HG03064 (cell line): ENCODE results near the gene BRAP.
A peak's percentile ranks its signal among the peaks of the same experiment; 100 is the strongest.
"Not testable (repeated sequence)": the region's sequence is repeated elsewhere in the genome, so short reads cannot be mapped to it uniquely, and the experiment has no call there.

Source experiments
- ATAC-seq: cut with Tn5 transposase; IDR thresholded peaks from one replicate; pipeline ENCODE4 v1.9.1; 2021; ENCODE audit warnings: low read depth; ENCODE audit not compliant: unreplicated experiment

The BRAP gene, protein sequence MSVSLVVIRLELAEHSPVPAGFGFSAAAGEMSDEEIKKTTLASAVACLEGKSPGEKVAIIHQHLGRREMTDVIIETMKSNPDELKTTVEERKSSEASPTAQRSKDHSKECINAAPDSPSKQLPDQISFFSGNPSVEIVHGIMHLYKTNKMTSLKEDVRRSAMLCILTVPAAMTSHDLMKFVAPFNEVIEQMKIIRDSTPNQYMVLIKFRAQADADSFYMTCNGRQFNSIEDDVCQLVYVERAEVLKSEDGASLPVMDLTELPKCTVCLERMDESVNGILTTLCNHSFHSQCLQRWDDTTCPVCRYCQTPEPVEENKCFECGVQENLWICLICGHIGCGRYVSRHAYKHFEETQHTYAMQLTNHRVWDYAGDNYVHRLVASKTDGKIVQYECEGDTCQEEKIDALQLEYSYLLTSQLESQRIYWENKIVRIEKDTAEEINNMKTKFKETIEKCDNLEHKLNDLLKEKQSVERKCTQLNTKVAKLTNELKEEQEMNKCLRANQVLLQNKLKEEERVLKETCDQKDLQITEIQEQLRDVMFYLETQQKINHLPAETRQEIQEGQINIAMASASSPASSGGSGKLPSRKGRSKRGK

DNA sequence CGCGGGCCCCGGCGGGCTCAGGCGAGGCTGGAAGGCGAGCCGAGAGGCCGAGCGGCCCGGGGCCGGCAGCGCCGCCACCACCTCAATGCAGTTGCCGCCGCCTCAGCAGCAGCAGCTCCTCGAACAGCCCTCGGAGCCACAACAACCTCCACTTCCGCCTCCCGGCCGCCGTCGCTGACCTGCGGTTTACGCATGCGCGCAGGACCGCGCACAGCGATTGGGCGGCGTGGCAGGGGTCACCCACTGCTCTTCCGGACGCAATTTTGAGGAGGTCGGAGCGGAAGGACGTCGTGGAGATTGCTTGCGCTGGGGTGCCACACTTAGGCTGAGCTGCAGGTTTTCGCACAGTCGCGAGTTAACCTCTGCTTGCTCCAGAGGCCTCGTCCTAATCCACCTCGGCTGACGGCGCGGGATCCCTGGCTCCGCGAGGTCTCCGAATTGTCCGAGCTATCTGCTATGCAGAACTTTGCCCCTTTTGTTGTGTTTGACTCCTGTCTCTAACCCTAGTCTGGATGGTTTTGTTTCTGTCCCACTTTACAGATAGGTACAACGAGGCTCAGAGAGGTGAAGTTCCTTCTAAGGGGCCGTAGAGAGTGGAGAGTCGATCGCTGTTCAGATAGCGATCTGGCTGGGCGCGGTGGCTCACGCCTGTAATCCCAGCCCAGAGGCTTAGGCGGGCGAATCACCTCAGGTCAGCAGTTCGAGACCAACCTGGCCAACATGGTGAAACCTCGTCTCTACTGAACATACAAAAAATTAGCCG, at the start of gene BRAP, which contains the start of gene ACAD10:
Gene BRAP, minus strand, starts transcription at position 146 of the 763 bp plus-strand sequence. CDS start 164 bp downstream, outside the sequence.
Gene ACAD10, plus strand, starts transcription at position 243 of the 763 bp plus-strand sequence. CDS start 6,657 bp downstream, outside the sequence.
- ATAC-seq: peak; percentile 85

- ATAC-seq: no peak
Observed at GRCh38 chr12:111733340-111733915, 47.7 kb upstream of the BRAP start.

- ATAC-seq: no peak
Observed at GRCh38 chr12:111732786-111733185, 47.0 kb upstream of the BRAP start.

- ATAC-seq: no peak
Observed at GRCh38 chr12:111730420-111730819, 44.7 kb upstream of the BRAP start.

DNA sequence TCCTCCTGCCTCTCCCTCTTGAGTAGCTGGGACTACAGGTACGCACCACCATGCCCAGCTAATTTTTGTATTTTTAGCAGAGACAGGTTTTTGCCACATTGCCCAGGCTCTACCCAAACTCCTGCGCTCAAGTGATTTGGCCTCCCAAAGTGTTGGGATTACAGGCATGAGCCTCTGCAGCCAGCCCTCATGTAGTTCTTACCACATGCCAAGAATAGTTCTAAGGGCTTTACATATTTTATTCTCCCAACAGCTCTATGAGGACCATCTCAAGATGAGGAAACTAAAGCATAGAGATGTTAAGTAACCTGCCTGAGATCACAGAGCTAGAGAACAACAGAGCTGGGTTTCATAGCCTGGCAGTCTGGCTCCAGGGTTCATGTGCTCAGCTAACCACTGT, 43.0 kb upstream of the BRAP start:
- ATAC-seq: no peak

DNA sequence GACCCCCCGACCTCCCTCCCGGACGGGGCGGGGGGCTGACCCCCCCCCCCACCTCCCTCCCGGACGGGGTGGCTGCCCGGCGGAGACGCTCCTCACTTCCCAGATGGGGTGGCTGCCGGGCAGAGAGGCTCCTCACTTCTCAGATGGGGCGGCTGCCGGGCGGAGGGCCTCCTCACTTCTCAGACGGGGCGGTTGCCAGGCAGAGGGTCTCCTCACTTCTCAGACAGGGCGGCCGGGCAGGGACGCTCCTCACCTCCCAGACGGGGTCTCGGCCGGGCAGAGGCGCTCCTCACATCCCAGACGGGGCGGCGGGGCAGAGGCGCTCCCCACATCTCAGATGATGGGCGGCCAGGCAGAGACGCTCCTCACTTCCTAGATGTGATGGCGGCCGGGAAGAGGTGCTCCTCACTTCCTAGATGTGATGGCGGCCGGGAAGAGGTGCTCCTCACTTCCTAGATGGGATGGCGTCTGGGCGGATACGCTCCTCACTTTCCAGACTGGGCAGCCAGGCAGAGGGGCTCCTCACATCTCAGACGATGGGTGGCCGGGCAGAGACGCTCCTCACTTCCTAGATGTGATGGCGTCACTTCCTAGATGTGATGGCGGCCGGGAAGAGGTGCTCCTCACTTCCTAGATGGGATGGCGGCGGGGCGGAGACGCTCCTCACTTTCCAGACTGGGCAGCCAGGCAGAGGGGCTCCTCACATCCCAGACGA, 38.0 kb upstream of the BRAP start:
- ATAC-seq: not testable (repeated sequence)

DNA sequence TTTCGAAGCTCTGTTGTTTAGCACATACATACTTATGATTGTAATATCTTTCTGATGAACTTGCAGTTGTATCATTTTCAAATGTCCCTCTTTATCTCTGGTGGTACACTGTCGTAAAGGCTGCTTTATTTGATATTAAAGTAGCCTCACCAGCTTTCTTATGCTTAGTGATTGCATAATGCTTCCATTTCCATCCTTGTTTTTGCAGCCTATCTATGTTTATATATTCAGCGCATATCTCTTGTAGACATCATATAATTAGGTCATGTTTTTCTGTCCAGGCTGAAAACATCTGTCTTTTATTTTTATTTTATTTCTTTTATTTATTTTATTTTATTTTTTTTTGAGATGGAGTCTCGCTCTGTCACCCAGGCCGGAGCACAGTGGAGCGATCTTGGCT, 34.7 kb upstream of the BRAP start:
- ATAC-seq: no peak

DNA sequence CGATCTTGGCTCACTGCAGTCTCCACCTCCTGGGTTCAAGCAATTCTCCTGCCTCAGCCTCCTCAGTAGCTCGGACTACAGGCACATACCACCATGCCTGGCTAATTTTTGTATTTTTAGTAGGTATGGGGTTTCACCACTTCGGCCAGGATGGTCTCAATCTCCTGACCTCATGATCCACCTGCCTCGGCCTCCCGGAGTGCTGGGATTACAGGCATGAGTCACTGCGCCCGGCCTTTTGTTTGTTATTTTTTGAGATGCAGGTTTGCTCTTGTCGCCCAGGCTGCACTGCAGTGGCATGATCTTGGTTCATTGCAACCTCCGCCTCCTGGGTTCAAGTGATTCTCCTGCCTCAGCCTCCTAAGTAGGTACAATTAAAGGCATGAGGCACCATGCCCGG, 33.6 kb upstream of the BRAP start:
- not testable (repeated sequence) for ATAC-seq

DNA sequence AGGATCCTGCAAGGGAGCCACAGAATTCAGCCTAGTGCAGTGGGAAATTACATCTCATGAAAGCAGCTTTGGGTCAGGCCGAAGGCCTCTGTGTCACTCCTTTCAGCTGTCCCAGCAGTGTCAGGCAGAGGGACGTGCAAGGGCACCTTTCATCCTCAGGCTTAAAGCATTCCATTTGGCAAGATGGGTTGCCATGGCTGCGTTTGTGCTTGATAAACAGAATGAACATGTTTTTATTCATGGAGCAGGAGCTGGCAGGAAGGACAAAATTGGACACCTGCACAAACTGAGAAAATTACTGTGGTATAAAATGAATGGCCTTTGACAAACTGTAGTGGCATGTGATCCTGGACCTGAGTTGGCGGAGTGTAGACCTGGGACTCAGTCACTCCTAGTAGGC, 29.5 kb upstream of the BRAP start:
- no peak for ATAC-seq

DNA sequence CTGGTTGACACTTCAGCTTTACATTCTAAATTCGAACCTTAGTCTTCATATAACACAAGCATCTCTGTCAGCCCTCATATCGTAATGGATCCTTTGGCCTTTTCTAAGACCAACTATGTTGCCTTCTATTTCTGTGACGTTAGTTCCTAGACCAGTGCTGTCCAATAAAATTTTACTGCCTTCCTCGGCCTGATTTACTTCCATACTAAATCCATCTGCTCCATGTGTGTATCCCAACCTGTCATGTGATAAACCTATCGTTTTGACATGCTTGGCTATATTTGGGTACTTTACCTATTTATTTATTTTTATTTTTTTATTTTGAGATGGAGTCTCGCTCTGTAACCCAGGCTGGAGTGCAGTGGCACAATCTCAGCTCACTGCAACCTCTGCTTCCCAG, 20.4 kb upstream of the BRAP start:
- no peak for ATAC-seq

GRCh38 chr12:111705672-111706071, 19.9 kb upstream of the BRAP start:
- no peak for ATAC-seq

DNA sequence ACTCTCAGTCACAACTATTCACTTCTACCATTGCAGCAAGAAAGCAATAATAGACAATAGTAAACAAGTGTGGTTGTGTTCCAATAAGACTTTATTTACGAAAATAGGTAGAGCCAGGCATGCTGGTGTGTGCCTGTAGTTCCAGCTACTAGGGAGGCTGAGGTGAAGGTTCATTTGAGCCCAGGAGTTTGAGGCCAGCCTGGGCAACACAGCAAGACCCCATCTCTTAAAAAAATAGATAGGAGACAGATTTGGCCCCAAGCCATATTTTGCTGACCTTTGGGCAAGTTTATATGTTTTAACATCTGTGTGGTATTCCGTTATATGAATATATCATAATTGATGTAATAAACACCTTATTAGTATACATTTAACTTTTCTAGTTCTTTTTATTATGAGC, 14.2 kb upstream of the BRAP start:
- ATAC-seq: no peak

DNA sequence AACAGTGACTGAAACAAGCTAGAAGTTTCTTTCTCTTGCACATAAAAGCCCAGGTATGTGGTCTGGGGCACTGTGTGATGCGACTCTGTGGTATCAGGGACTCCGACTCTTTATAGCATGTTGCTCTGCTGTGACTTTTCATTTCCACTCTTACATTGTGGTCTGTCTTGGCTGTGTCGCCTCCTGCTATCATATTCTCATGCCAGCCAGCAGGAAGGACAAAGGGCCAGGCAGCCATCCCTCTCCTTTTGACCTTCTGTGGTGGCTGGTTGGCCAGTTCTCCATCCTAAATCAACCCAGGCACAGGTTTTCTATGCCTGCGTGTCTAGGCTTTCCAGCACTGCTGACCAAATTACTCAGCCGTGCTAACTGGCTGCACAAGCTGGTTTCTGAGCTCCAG, 8.1 kb upstream of the BRAP start:
- ATAC-seq: no peak

DNA sequence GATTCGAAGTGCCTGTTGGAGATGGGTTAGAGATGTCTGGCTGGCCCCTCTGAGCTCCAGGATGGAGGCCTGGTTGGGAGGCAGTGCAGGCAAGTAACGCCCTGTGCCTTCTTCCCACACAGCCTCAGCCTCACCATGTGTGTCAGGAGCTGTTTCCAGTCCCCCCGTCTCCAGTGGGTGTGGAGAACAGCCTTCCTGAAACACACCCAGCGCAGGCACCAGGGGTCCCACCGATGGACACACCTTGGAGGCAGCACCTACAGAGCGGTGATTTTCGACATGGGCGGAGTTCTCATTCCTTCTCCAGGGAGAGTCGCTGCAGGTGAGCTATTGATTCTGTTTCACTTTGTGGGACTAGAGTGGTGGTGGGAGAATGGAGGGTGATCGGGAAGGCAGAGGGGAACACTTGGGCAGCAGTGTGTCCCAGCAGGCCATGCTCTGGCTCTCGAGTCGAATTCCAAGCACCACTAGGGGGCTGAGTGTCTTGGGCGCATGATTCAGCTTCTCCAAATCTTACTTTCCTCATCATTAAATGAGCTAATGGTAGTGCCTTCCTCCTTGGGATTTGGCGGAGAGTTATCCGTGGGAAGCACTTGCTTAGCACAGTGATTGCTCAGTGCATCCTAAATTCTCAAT, 6.9 kb upstream of the BRAP start:
- no peak for ATAC-seq

- ATAC-seq: no peak
Observed at GRCh38 chr12:111691262-111691661, 5.5 kb upstream of the BRAP start.

DNA sequence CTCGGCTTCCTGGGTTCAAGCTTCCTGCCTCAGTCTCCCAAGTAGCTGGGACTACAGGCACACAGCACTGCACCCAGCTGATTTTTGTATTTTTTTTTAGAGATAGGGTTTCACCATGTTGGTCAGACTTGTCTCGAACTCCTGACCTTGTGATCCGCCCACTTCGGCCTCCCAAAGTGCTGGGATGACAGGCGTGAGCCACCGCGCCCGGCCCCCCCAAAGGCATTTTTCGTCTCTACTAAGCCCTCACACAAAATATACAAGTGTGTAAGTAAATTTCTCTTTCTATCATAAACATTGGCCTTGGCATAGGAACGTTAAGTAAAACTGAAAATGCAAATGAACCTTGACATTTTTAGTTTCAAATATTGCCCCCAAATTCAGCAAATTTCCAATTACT, 2.2 kb upstream of the BRAP start:
- ATAC-seq: no peak

DNA sequence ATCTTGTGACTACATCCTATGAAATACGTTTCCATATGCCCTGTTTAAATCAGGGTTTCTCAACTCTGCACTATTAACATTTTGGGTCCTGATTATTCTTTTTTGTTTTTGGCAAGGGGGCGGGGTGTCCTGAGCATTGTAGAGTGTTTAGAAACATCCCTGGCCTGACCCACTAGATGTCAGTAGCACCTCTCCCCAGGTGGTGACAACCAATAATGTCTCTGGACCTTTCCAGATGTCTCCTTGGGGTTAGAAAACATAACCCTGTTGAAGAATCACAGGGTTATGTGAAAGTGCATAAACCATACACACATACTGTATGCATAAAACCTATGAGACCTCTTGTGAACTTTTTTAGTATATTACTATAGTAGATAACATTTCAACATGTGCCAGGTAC, 1.5 kb upstream of the BRAP start:
- no peak for ATAC-seq

DNA sequence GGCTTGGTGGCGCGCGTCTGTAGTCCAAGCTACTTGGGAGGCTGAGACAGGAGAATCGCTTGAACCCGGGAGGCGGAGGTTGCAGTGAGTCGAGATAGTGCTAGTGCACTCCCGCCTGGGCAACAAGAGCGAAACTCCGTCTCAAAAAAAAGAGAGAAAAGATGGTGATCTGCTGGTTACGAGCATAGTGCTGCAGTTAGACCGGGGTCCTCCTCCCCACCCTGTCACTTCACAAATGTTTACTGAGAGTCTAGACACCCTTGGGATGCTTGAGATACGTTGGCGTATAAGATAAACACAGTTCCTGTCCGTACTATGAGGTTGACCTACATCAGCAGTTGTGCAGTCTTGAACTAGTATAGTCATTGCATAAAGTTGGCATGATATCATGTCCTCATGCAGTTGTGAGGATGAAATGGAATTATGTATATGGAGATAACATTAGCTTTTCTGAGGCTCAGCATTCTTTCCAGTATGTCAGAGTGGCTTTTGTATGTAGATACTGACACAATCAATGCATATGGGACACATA, 884 bp upstream of the BRAP start:
- no peak for ATAC-seq

DNA sequence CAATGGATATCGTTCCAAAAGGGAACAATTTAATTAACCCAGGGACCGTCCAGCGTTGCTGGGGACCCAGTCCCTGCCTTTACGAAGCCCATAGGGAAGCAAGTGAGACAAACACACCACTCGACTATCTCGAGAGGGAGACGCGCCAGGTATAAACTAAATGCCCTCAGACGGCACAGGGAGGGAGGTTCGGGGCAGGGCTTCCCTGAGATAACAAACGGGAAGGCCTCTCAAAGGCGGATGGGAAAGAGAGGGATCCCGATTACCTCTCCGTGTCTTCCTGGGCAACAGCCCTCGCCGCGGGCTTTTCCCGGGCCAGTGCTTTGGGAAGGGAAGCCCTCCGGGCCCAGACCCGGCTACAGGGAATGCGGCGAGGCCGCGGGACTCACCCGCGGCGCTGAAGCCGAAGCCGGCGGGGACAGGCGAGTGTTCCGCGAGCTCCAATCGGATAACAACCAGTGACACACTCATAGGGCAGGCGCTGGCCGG, 390 bp downstream of the BRAP start:
- peak; percentile 7 for ATAC-seq
